AG04450 (cell line): ENCODE measurements around the gene HFM1. TPM values are rescaled to one million over a fixed set of nuclear protein-coding genes. Genes with fewer than 3 reads are reported as not detected.

Experiments
- CTCF ChIA-PET: fragments of 300-600, 350-600 bp; formaldehyde crosslinking; extraction: SDS; loops from one replicate; lab custom pipeline; 2022; ENCODE audit warnings: antibody characterized with exemption, inconsistent platforms; lab: Charles Lee
- POLR2A ChIA-PET: fragments of 350-600 bp; formaldehyde crosslinking; extraction: SDS; loops from one replicate; lab custom pipeline; 2021; ENCODE audit warnings: antibody characterized with exemption, inconsistent platforms; lab: Yijun Ruan, JAX
- DNase-seq: peaks from one replicate; pipeline ENCODE4 v3.0.0-alpha.2; 2011; ENCODE audit warnings: low read depth, low spot score
- H3K27ac ChIP-seq: one replicate; pipeline ENCODE4 v1.5.1; 2012; ENCODE audit warnings: low read depth, low read length, control low read depth
- H3K27me3 ChIP-seq: one replicate; pipeline ENCODE4 v1.6.0; 2012; ENCODE audit warnings: low read length; ENCODE audit not compliant: control insufficient read depth, insufficient read depth
- H3K4me3 ChIP-seq: 2 replicates; pipeline ENCODE4 v1.5.1; 2011; ENCODE audit warnings: mild to moderate bottlenecking, low read depth, low read length, control low read depth
- H3K9me3 ChIP-seq: 2 replicates; pipeline ENCODE4 v1.5.1; 2012; ENCODE audit warnings: low read length; ENCODE audit not compliant: control insufficient read depth, insufficient read depth
- CTCF ChIP-seq: IDR thresholded peaks from 2 replicates; pipeline ENCODE4 v1.5.1; 2011; ENCODE audit warnings: low read depth, low read length, control low read depth, inconsistent platforms
- polyA plus RNA-seq: library from polyadenylated mRNA; depleted of rRNA; stranded (reverse); fragments of >200 nt; gene quantifications from 2 replicates; pipeline ENCODE4 v1.2.3, GENCODE V29; 2011; rRNA removed
- small RNA-seq: library from RNA; depleted of rRNA; stranded (forward); fragments of <200 nt; gene quantifications from one replicate; pipeline ENCODE3, GENCODE V24; 2012; ENCODE audit warnings: low read depth; ENCODE audit not compliant: insufficient read length

HFM1 gene
- polyA plus RNA-seq, 1 experiment, result 0.04 TPM

- H3K4me3 ChIP-seq, result no peak overlapping the region
- H3K9me3 ChIP-seq, result no peaks in the 10 kb centered on the region
- peaks cover 2% of the 10 kb centered on the region for H3K27me3 ChIP-seq
- no peak overlapping the region for H3K27ac ChIP-seq
- TF ChIP-seq CTCF, result no peak
- DNase-seq, result no peak
- POLR2A ChIA-PET, result no interaction called here
- CTCF ChIA-PET, result no interaction called here
Measured at GRCh38 chr1:91226741-91227140, 177.9 kb downstream of the HFM1 start.

GRCh38 chr1:91224878-91225277 lies 179.8 kb downstream of the HFM1 start:
- Histone ChIP-seq H3K27ac (no peak overlapping the region), H3K9me3 (no peaks in the 10 kb centered on the region), H3K4me3 (no peak overlapping the region), H3K27me3 (peaks cover 2% of the 10 kb centered on the region)
- POLR2A ChIA-PET, result no interaction called here
- no peak for TF ChIP-seq CTCF
- no peak for DNase-seq
- CTCF ChIA-PET, result no interaction called here

GRCh38 chr1:91221017-91221416 lies 183.6 kb downstream of the HFM1 start:
- ChIA-PET POLR2A (no interaction called here), CTCF (no interaction called here)
- no peak for DNase-seq
- Histone ChIP-seq H3K4me3 (no peak overlapping the region), H3K27me3 (peaks cover 2% of the 10 kb centered on the region), H3K27ac (no peak overlapping the region), H3K9me3 (no peaks in the 10 kb centered on the region)
- TF ChIP-seq CTCF, result no peak

- ChIA-PET POLR2A (no interaction called here), CTCF (no interaction called here)
- Histone ChIP-seq H3K9me3 (no peaks in the 10 kb centered on the region), H3K4me3 (no peak overlapping the region), H3K27me3 (no peaks in the 10 kb centered on the region), H3K27ac (no peak overlapping the region)
- no peak for TF ChIP-seq CTCF
- DNase-seq, result no peak
Measured at GRCh38 chr1:91217911-91218310, 186.7 kb downstream of the HFM1 start.

Small RNA genes within 50 kb of the gene (small RNA-seq; reads per million reads assigned to genes)
- not detected for gene RF00019

Other genes with a start within 250 kb of the HFM1 start
- gene CDC7, start 96.0 kb upstream of the HFM1 start, polyA plus RNA-seq, result 3.3 and 4.6 TPM in 2 replicates